Loucy (cell line): ENCODE measurements around the gene PPA2.
A peak's percentile ranks its signal among the peaks of the same experiment; 100 is the strongest.
"Not testable (repeated sequence)": the region's sequence is repeated elsewhere in the genome, so short reads cannot be mapped to it uniquely, and the experiment has no call there.

Experiments used
- H2AFZ ChIP-seq: fragments of 200-600 bp; sonication (generic); 2 replicates; pipeline ENCODE4 v1.6.0; 2016; ENCODE audit warnings: antibody characterized with exemption, mild to moderate bottlenecking, low read length, moderate library complexity
- H3F3A ChIP-seq: fragments of 200-600 bp; 2 replicates; pipeline ENCODE4 v1.6.0; 2016; ENCODE audit warnings: antibody characterized with exemption, low read depth, mild to moderate bottlenecking
- H3K27me3 ChIP-seq: fragments of 200-600 bp; sonication (generic); 2 replicates; pipeline ENCODE4 v1.6.1; 2014; ENCODE audit warnings: low read length, mild to moderate bottlenecking; ENCODE audit not compliant: insufficient read depth, poor library complexity, severe bottlenecking
- H3K36me3 ChIP-seq: fragments of 200-600 bp; sonication (generic); 2 replicates; pipeline ENCODE4 v1.6.1; 2016; ENCODE audit warnings: low read length; ENCODE audit not compliant: insufficient read depth
- H3K4me1 ChIP-seq: fragments of 200-600 bp; sonication (generic); 2 replicates; pipeline ENCODE4 v1.5.1; 2014; ENCODE audit warnings: low read length, mild to moderate bottlenecking; ENCODE audit not compliant: insufficient read depth, poor library complexity, severe bottlenecking
- H3K4me2 ChIP-seq: fragments of 200-600 bp; sonication (generic); 2 replicates; pipeline ENCODE4 v1.6.0; 2014; ENCODE audit warnings: antibody characterized with exemption, low read length, low read depth, mild to moderate bottlenecking; ENCODE audit not compliant: poor library complexity, severe bottlenecking
- H3K4me3 ChIP-seq: fragments of 200-600 bp; sonication (generic); 2 replicates; pipeline ENCODE4 v1.5.1; 2014; ENCODE audit warnings: low read length, mild to moderate bottlenecking, mixed read lengths; ENCODE audit not compliant: poor library complexity, severe bottlenecking
- H3K79me2 ChIP-seq: fragments of 200-600 bp; sonication (generic); 2 replicates; pipeline ENCODE4 v1.6.1; 2014; ENCODE audit warnings: low read length; ENCODE audit not compliant: insufficient read depth
- H3K9ac ChIP-seq: fragments of 200-600 bp; sonication (generic); 2 replicates; pipeline ENCODE4 v1.6.0; 2014; ENCODE audit warnings: mild to moderate bottlenecking, low read depth, low read length, moderate library complexity; ENCODE audit not compliant: poor library complexity, severe bottlenecking
- H3K9me2 ChIP-seq: fragments of 200-600 bp; sonication (generic); replicated peaks from 2 replicates; pipeline ENCODE4 v1.6.1; 2016; ENCODE audit warnings: low read depth, low read length, mixed read lengths
- H3K9me3 ChIP-seq: fragments of 200-600 bp; sonication (generic); 2 replicates; pipeline ENCODE4 v1.6.1; 2014; ENCODE audit warnings: mild to moderate bottlenecking, antibody characterized with exemption, low read length, low read depth; ENCODE audit not compliant: insufficient read depth
- H4K20me1 ChIP-seq: fragments of 200-600 bp; sonication (generic); 2 replicates; pipeline ENCODE4 v1.6.0; 2014; ENCODE audit warnings: antibody characterized with exemption, low read length, mild to moderate bottlenecking; ENCODE audit not compliant: insufficient read depth, poor library complexity, severe bottlenecking
- CTCF ChIP-seq: fragments of 200-600 bp; sonication (generic); conservative IDR thresholded peaks from 2 replicates; pipeline ENCODE4 v1.5.1; 2014; ENCODE audit warnings: mild to moderate bottlenecking, antibody characterized with exemption, low read length
- EZH2phosphoT487 ChIP-seq: fragments of 200-600 bp; IDR thresholded peaks from 2 replicates; pipeline ENCODE4 v1.6.1; 2018; ENCODE audit warnings: antibody characterized with exemption, mild to moderate bottlenecking, moderate library complexity, borderline replicate concordance

The PPA2 gene

GRCh38 chr4:105469736-105470135 is 4.1 kb downstream of the PPA2 start:
- no peaks in the 10 kb centered on the region for H3K27me3 ChIP-seq
- peaks cover 44% of the 10 kb centered on the region for H3K4me1 ChIP-seq
- H3F3A ChIP-seq, result no peaks in the 10 kb centered on the region
- peak overlapping the region; percentile 88 for H3K9ac ChIP-seq
- no peaks in the 10 kb centered on the region for H3K9me2 ChIP-seq
- no peaks in the 10 kb centered on the region for H3K9me3 ChIP-seq
- H4K20me1 ChIP-seq, result peaks cover 45% of the 10 kb centered on the region
- H3K36me3 ChIP-seq, result peaks cover 5% of the 10 kb centered on the region; the same call in 1 of the 2 replicates
- peaks cover 66% of the 10 kb centered on the region for H3K79me2 ChIP-seq
- H2AFZ ChIP-seq, result no peak overlapping the region
- peak overlapping the region; percentile 90 for H3K4me3 ChIP-seq
- peak overlapping the region; percentile 83 for H3K4me2 ChIP-seq
- no peak for TF ChIP-seq EZH2phosphoT487
- no peak for TF ChIP-seq CTCF

- TF ChIP-seq EZH2phosphoT487, result no peak
- no peak for TF ChIP-seq CTCF
- H2AFZ ChIP-seq, result no peak overlapping the region
- H3K9me3 ChIP-seq, result no peaks in the 10 kb centered on the region
- H3K27me3 ChIP-seq, result no peaks in the 10 kb centered on the region
- peaks cover 50% of the 10 kb centered on the region for H3K79me2 ChIP-seq
- H4K20me1 ChIP-seq, result peaks cover 35% of the 10 kb centered on the region
- no peaks in the 10 kb centered on the region for H3F3A ChIP-seq
- H3K4me1 ChIP-seq, result peaks cover 32% of the 10 kb centered on the region
- no peaks in the 10 kb centered on the region for H3K9me2 ChIP-seq
- H3K4me2 ChIP-seq, result no peak overlapping the region
- H3K4me3 ChIP-seq, result no peak overlapping the region
- H3K36me3 ChIP-seq, result peaks cover 5% of the 10 kb centered on the region; the same call in 1 of the 2 replicates
- H3K9ac ChIP-seq, result no peak overlapping the region
Measured at GRCh38 chr4:105466580-105466979, 7.3 kb downstream of the PPA2 start.

GRCh38 chr4:105464563-105464962 is 9.3 kb downstream of the PPA2 start:
- H3K79me2 ChIP-seq, result peaks cover 30% of the 10 kb centered on the region

GRCh38 chr4:105462576-105462975 is 11.3 kb downstream of the PPA2 start:
- Histone ChIP-seq H3K9me2 (no peaks in the 10 kb centered on the region), H3K4me2 (no peak overlapping the region), H4K20me1 (no peaks in the 10 kb centered on the region), H3K79me2 (peaks cover 10% of the 10 kb centered on the region; the same call in 1 of the 2 replicates), H3K27me3 (no peaks in the 10 kb centered on the region), H3K4me3 (no peak overlapping the region), H3F3A (no peaks in the 10 kb centered on the region), H3K36me3 (peaks cover 5% of the 10 kb centered on the region; the same call in 1 of the 2 replicates), H3K9ac (no peak overlapping the region), H3K4me1 (no peaks in the 10 kb centered on the region), H2AFZ (no peak overlapping the region), H3K9me3 (no peaks in the 10 kb centered on the region)
- TF ChIP-seq CTCF, result no peak

More at GRCh38 chr4:105464563-105464962, 9.3 kb downstream of the PPA2 start:
- not testable (repeated sequence) for H3K36me3 ChIP-seq, H3K9ac ChIP-seq, H2AFZ ChIP-seq, H3K9me3 ChIP-seq, H3K4me3 ChIP-seq, H3F3A ChIP-seq, H3K27me3 ChIP-seq, H3K9me2 ChIP-seq, H3K4me2 ChIP-seq
- peaks cover 16% of the 10 kb centered on the region for H4K20me1 ChIP-seq
- H3K4me1 ChIP-seq, result peaks cover 13% of the 10 kb centered on the region
